Esophagus (tissue), 2 donors: Measurements from ENCODE around the gene SKOR1. TPM values are rescaled to one million over a fixed set of nuclear protein-coding genes. Genes with fewer than 3 reads are reported as not detected.

Source experiments
- H3K27ac ChIP-seq, 2 donors: one replicate each; pipeline ENCODE4 v1.5.1; 2013; ENCODE audit warnings: low read depth in 2 of 2, mild to moderate bottlenecking in 2 of 2, inconsistent platforms in 1 of 2, low read length in 1 of 2, moderate library complexity in 1 of 2
- H3K27me3 ChIP-seq, 2 donors: one replicate each; pipeline ENCODE4 v1.6.1; 2013; ENCODE audit warnings: low read length in 2 of 2, control low read depth in 1 of 2, mild to moderate bottlenecking in 1 of 2; ENCODE audit not compliant: insufficient read depth in 2 of 2, control insufficient read depth in 1 of 2
- H3K36me3 ChIP-seq, 2 donors: one replicate each; pipeline ENCODE4 v1.6.1; 2013; ENCODE audit warnings: low read length in 1 of 2; ENCODE audit not compliant: control insufficient read depth in 2 of 2, insufficient read depth in 2 of 2
- H3K4me1 ChIP-seq, 2 donors: one replicate each; pipeline ENCODE4 v1.6.1; 2013; ENCODE audit warnings: low read length in 1 of 2; ENCODE audit not compliant: control insufficient read depth in 2 of 2, insufficient read depth in 2 of 2
- H3K4me3 ChIP-seq, 2 donors: one replicate each; pipeline ENCODE4 v1.5.1; 2013; ENCODE audit warnings: low read length in 2 of 2, mild to moderate bottlenecking in 2 of 2, low read depth in 1 of 2, moderate library complexity in 1 of 2
- H3K9me3 ChIP-seq, 2 donors: one replicate each; pipeline ENCODE4 v1.6.1; 2013; ENCODE audit warnings: mild to moderate bottlenecking in 2 of 2, low read depth in 1 of 2, low read length in 1 of 2, moderate library complexity in 1 of 2; ENCODE audit not compliant: control insufficient read depth in 2 of 2, insufficient read depth in 1 of 2
- WGBS, 2 donors: extraction: QIAGEN DNeasy Blood & Tissue Kit; methylation state at CpG; one replicate each; pipeline ENCODE4 v1.1.7; 2013; 5-methylcytosine and 5-hydroxymethylcytosine counted together
- polyA plus RNA-seq, 2 donors: library from polyadenylated mRNA; stranded (reverse); fragments of 200-250 nt; gene quantifications; one replicate each; pipeline ENCODE4 v1.2.3, GENCODE V29; 2013
- donor health status: healthy with polysubstance abuse.
- donor health status: Bipolar disorder and iron deficiency.

SKOR1 gene
- polyA plus RNA-seq, 2 donors: 0.12 to 0.16 TPM

- H3K27ac ChIP-seq: no peak overlapping the region
These were observed 18.5 kb downstream of the SKOR1 start for GRCh38 chr15:67843571-67844387.

GRCh38 chr15:67845974-67846373, 20.7 kb downstream of the SKOR1 start:
- Histone ChIP-seq H3K27me3 (no peaks in the 10 kb centered on the region), H3K9me3 (no peaks in the 10 kb centered on the region), H3K4me3 (no peak overlapping the region), H3K27ac (no peak overlapping the region), H3K4me1 (peaks cover 0 to 4% of the 10 kb centered on the region in 2 donors), H3K36me3 (no peaks in the 10 kb centered on the region)
- WGBS, 2 donors: 85 to 88% methylated on average over 5 of the region's 5 CpGs

More at GRCh38 chr15:67843571-67844387, 18.5 kb downstream of the SKOR1 start:
- H3K36me3 ChIP-seq: no peaks in the 10 kb centered on the region
- no peaks in the 10 kb centered on the region for H3K9me3 ChIP-seq
- H3K27me3 ChIP-seq: no peaks in the 10 kb centered on the region
- 82 to 89% methylated on average over 7 of the region's 7 CpGs for WGBS, 2 donors
- peaks cover 1 to 4% of the 10 kb centered on the region in 2 donors for H3K4me1 ChIP-seq
- H3K4me3 ChIP-seq: no peak overlapping the region

DNA sequence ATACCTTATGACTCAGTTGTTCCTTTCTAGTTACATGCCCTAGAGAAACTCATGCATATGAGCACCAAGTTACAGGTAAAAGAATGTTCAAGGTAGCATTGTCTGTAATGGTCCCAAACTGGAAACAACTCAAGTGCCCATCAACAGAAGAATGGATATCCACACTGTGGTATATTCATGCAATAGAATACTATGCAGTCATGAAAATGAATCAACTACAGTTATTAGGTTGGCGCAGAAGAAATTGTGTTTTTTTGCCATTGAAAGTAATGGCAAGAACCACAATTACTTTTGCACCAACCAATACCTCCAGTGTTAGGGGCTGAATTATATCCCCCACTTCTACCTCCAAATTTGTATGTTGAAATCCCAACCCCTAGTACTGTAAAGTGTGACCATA, 24.2 kb downstream of the SKOR1 start:
- Histone ChIP-seq H3K9me3 (no peaks in the 10 kb centered on the region), H3K27me3 (no peaks in the 10 kb centered on the region), H3K36me3 (no peaks in the 10 kb centered on the region), H3K27ac (no peak overlapping the region), H3K4me3 (no peak overlapping the region), H3K4me1 (peaks cover 0 to 2% of the 10 kb centered on the region in 2 donors)
- WGBS, 2 donors: 96 to 98% methylated on average over 1 of the region's 1 CpG

DNA sequence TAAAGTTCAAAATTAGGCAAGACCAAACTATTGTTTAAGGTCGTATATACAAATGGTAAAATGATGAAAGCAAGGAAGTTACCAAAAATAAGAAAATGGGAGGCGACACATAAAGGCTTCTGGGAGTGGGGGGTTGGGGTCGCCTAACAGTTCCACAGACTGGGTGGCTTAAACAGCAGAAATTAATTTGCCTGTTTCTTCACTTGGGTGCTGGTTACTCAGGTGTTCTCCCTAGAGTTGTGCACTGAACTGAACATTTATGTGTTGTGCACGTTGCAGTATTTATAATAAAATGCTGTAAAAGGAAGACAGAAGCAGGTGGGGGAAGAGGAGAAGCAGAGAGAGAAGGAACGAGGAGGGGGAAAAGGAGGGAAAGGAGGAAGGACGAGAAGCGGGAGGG, 25.0 kb downstream of the SKOR1 start:
- Histone ChIP-seq H3K4me1 (peaks cover 0 to 2% of the 10 kb centered on the region in 2 donors), H3K27ac (no peak overlapping the region), H3K4me3 (no peak overlapping the region), H3K9me3 (no peaks in the 10 kb centered on the region), H3K36me3 (no peaks in the 10 kb centered on the region), H3K27me3 (no peaks in the 10 kb centered on the region)
- 59 to 60% methylated on average over 7 of the region's 7 CpGs for WGBS, 2 donors

GRCh38 chr15:67850994-67851571, 25.8 kb downstream of the SKOR1 start:
- WGBS, 2 donors: 48 to 61% methylated on average over 4 of the region's 4 CpGs
- Histone ChIP-seq H3K9me3 (no peaks in the 10 kb centered on the region), H3K4me3 (no peak overlapping the region), H3K27ac (no peak overlapping the region), H3K27me3 (no peaks in the 10 kb centered on the region), H3K4me1 (peaks cover 0 to 2% of the 10 kb centered on the region in 2 donors), H3K36me3 (no peaks in the 10 kb centered on the region)

DNA sequence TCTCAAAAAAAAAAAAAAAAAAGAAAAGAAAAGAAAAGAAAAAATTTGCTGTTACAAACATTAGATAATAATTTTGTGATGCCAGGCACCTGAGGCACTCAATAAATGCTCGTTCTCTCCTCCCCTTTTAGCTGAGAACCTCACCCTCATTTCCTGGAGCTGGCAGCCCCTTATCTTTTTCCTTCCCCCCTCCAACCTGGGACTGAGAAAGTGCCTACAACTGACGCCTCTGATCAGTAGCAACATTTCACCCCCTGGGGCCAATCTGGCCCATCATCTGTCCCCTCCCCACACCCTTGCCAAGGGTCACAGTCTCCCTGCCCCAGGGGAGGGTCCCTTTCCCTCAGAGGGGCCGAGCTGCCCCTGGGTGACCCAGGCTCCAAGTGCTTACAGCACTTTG, 27.1 kb downstream of the SKOR1 start:
- Histone ChIP-seq H3K9me3 (no peaks in the 10 kb centered on the region), H3K27me3 (no peaks in the 10 kb centered on the region)
- 75 to 88% methylated on average over 3 of the region's 3 CpGs for WGBS, 2 donors

GRCh38 chr15:67853454-67853853, 28.1 kb downstream of the SKOR1 start:
- Histone ChIP-seq H3K36me3 (no peaks in the 10 kb centered on the region), H3K4me1 (peaks cover 0 to 2% of the 10 kb centered on the region in 2 donors), H3K9me3 (no peaks in the 10 kb centered on the region), H3K27ac (no peak overlapping the region), H3K4me3 (no peak overlapping the region), H3K27me3 (no peaks in the 10 kb centered on the region)
- 83 to 86% methylated on average over 3 of the region's 3 CpGs for WGBS, 2 donors

More for the DNA sequence above, 27.1 kb downstream of the SKOR1 start:
- Histone ChIP-seq H3K4me3 (no peak overlapping the region), H3K36me3 (no peaks in the 10 kb centered on the region), H3K27ac (no peak overlapping the region), H3K4me1 (peaks cover 0 to 2% of the 10 kb centered on the region in 2 donors)

- Histone ChIP-seq H3K27ac (no peak overlapping the region), H3K27me3 (no peaks in the 10 kb centered on the region), H3K4me1 (peaks cover 0 to 2% of the 10 kb centered on the region in 2 donors), H3K36me3 (no peaks in the 10 kb centered on the region), H3K9me3 (no peaks in the 10 kb centered on the region), H3K4me3 (no peak overlapping the region)
- WGBS, 2 donors: 81 to 92% methylated on average over 1 of the region's 1 CpG
These were observed 29.0 kb downstream of the SKOR1 start for GRCh38 chr15:67854358-67854757.

DNA sequence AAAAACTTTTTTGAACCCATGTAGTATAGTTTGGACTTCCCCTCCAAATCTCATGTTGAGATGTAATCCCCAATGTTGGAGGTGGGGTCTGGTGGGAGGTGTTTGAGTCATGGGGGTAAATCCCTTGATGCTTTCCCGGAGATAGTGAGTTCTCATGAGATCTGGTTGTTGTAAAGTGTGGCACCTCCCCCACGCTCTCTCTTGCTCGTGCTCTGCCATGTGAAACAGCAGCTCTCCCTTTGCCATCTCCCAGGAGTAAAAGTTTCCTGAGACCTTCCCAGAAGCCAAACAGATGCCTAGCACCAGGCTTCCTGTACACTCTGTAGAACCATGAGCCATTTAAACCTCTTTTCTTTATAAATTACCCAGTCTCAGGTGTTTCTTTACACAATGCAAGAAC, 30.5 kb downstream of the SKOR1 start:
- no peaks in the 10 kb centered on the region for H3K9me3 ChIP-seq
- H3K27ac ChIP-seq: no peak overlapping the region
- H3K36me3 ChIP-seq: no peaks in the 10 kb centered on the region
- no peak overlapping the region for H3K4me3 ChIP-seq
- H3K4me1 ChIP-seq: peaks cover 0 to 2% of the 10 kb centered on the region in 2 donors
- H3K27me3 ChIP-seq: no peaks in the 10 kb centered on the region
- 67 to 78% methylated on average over 3 of the region's 3 CpGs for WGBS, 2 donors
